Endothelial cell of umbilical vein (primary cell): Measurements from ENCODE around the gene RDH14. TPM values are rescaled to one million over a fixed set of nuclear protein-coding genes. Genes with fewer than 3 reads are reported as not detected.

Experiments
- BruUV-seq: library from RNA; stranded (reverse); fragments of 400-500 nt; replicated peaks from 2 replicates; lab custom pipeline; 2021; lab: Mats Ljungman, UMichigan
- CTCF ChIA-PET: fragments of 300-600, 350-600 bp; sonication (Branson Sonifier 250); formaldehyde crosslinking; loops from one replicate; lab custom pipeline; 2021; ENCODE audit warnings: antibody characterized with exemption, inconsistent platforms; lab: Charles Lee
- POLR2A ChIA-PET: fragments of 300-600, 350-600 bp; sonication (Branson Sonifier 250); formaldehyde crosslinking; loops from one replicate; lab custom pipeline; 2021; ENCODE audit warnings: antibody characterized with exemption, inconsistent platforms; lab: Charles Lee
- DNase-seq: peaks from one replicate; pipeline ENCODE4 v3.0.0-alpha.2; 2011; ENCODE audit warnings: low read depth, low spot score
- FAIRE-seq: peaks from 2 replicates; lab custom pipeline; 2011; peaks lifted over from hg19 to GRCh38; lab: Jason Lieb, UNC
- H2AFZ ChIP-seq: 2 replicates; pipeline ENCODE4 v1.6.0; 2012; ENCODE audit warnings: low read depth, low read length, control low read depth, inconsistent platforms
- H3K27ac ChIP-seq: 2 replicates; pipeline ENCODE4 v1.5.1; 2011; ENCODE audit warnings: low read depth, mild to moderate bottlenecking, control low read depth, low read length, moderate library complexity; ENCODE audit not compliant: insufficient read depth
- H3K27me3 ChIP-seq, 2 experiments: 2 replicates each; pipeline versions ENCODE4 v1.6.0 to v1.6.1; 2011; ENCODE audit warnings: low read length in 2 of 2, mixed read lengths in 1 of 2; ENCODE audit not compliant: control insufficient read depth in 2 of 2, insufficient read depth in 2 of 2
- H3K36me3 ChIP-seq, 2 experiments: 2 replicates in 1 of 2; 3 replicates in 1 of 2; pipeline ENCODE4 v1.5.1; 2011; ENCODE audit warnings: low read length in 2 of 2, mild to moderate bottlenecking in 1 of 2, moderate library complexity in 1 of 2; ENCODE audit not compliant: control insufficient read depth in 2 of 2, insufficient read depth in 2 of 2; ENCODE audit errors: extremely low read depth in 1 of 2
- H3K4me1 ChIP-seq: 3 replicates; pipeline ENCODE4 v1.5.1; 2011; ENCODE audit warnings: mild to moderate bottlenecking, low read length; ENCODE audit not compliant: control insufficient read depth, insufficient read depth; ENCODE audit errors: extremely low read depth
- H3K4me2 ChIP-seq: 2 replicates; pipeline ENCODE4 v1.6.1; 2011; ENCODE audit warnings: low read length, control low read depth, mixed read lengths; ENCODE audit not compliant: insufficient read depth
- H3K4me3 ChIP-seq, 3 experiments: fragments of 200-600 bp in 1 of 3; sonication (generic), shearing (Covaris generic) in 1 of 3; replicated peaks in 1 of 3; 2 replicates each; pipeline ENCODE4 v1.5.1; 2011 to 2016; ENCODE audit warnings: control low read depth in 3 of 3, low read length in 3 of 3, mild to moderate bottlenecking in 2 of 3, inconsistent platforms in 1 of 3, low read depth in 1 of 3, moderate library complexity in 1 of 3; ENCODE audit not compliant: insufficient read depth in 1 of 3
- H3K79me2 ChIP-seq: 2 replicates; pipeline ENCODE4 v1.6.0; 2012; ENCODE audit warnings: low read length, inconsistent platforms; ENCODE audit not compliant: control insufficient read depth, insufficient read depth
- H3K9ac ChIP-seq: replicated peaks from 2 replicates; pipeline ENCODE3; 2011; ENCODE audit warnings: low read length, control low read depth; ENCODE audit not compliant: insufficient read depth; ENCODE audit errors: extremely low read depth
- H3K9me1 ChIP-seq: replicated peaks from 3 replicates; pipeline ENCODE4 v1.6.0; 2011; ENCODE audit warnings: mild to moderate bottlenecking, low read length; ENCODE audit not compliant: control insufficient read depth, insufficient read depth; ENCODE audit errors: extremely low read depth
- H3K9me3 ChIP-seq: replicated peaks from 2 replicates; pipeline ENCODE4 v1.5.1; 2012; ENCODE audit warnings: low read length, inconsistent platforms; ENCODE audit not compliant: control insufficient read depth, insufficient read depth
- H4K20me1 ChIP-seq: replicated peaks from 2 replicates; pipeline ENCODE3; 2011; ENCODE audit warnings: mild to moderate bottlenecking, low read length; ENCODE audit not compliant: control insufficient read depth, insufficient read depth; ENCODE audit errors: extremely low read depth
- CTCF ChIP-seq, 2 donors: IDR thresholded peaks; 1 replicate in 1 of 2; 2 replicates in 1 of 2; pipeline ENCODE4 v1.5.1; 2011; ENCODE audit warnings: low read length in 2 of 2, mild to moderate bottlenecking in 2 of 2, moderate library complexity in 2 of 2, control low read depth in 1 of 2, inconsistent platforms in 1 of 2, low read depth in 1 of 2; ENCODE audit not compliant: insufficient read depth in 1 of 2; ENCODE audit errors: extremely low read depth in 1 of 2
- EZH2 ChIP-seq: IDR thresholded peaks from 2 replicates; pipeline ENCODE4 v1.6.1; 2012; ENCODE audit warnings: borderline replicate concordance, low read depth, mild to moderate bottlenecking, moderate library complexity, low read length, inconsistent platforms; ENCODE audit not compliant: severe bottlenecking
- FOS ChIP-seq: IDR thresholded peaks from 2 replicates; pipeline ENCODE4 v1.6.1; 2011; ENCODE audit warnings: mild to moderate bottlenecking, low read length, moderate library complexity, borderline replicate concordance; ENCODE audit not compliant: insufficient read depth
- GATA2 ChIP-seq: IDR thresholded peaks from 2 replicates; pipeline ENCODE4 v1.7.0; 2011; ENCODE audit warnings: low read depth, mild to moderate bottlenecking, moderate library complexity, mixed read lengths, low read length; ENCODE audit not compliant: insufficient read length, insufficient read depth
- JUN ChIP-seq: IDR thresholded peaks from 2 replicates; pipeline ENCODE4 v1.6.1; 2011; ENCODE audit warnings: borderline replicate concordance, low read depth; ENCODE audit not compliant: insufficient read length, insufficient read depth
- MAX ChIP-seq: IDR thresholded peaks from 2 replicates; pipeline ENCODE4 v1.6.1; 2011; ENCODE audit not compliant: insufficient read depth, insufficient read length
- MYC ChIP-seq: IDR thresholded peaks from one replicate; pipeline ENCODE4 v1.6.1; 2011; ENCODE audit warnings: mild to moderate bottlenecking, low read depth, low read length
- POLR2A ChIP-seq: IDR thresholded peaks from 2 replicates; pipeline ENCODE4 v1.6.1; 2012; ENCODE audit warnings: low read depth, mild to moderate bottlenecking, control low read depth, low read length
- POLR2AphosphoS5 ChIP-seq: IDR thresholded peaks from 2 replicates; pipeline ENCODE4 v1.6.1; 2012; ENCODE audit warnings: low read depth, mild to moderate bottlenecking, control low read depth, low read length, moderate library complexity; ENCODE audit not compliant: insufficient read depth
- dilution Hi-C: fragments of 300-500 bp; cut with MboI; formaldehyde crosslinking; loops from one replicate; pipeline ENCODE4 v1.15.0; 2019; ENCODE audit warnings: low sequenced_read_pairs; ENCODE audit not compliant: extremely low pct_ligation_motif_present
- intact Hi-C: fragments of 100-400 bp; cut with micrococcal nuclease; formaldehyde crosslinking; loops from one replicate; pipeline ENCODE4 v1.10.0; 2022
- polyA plus RNA-seq, 4 experiments: library from polyadenylated mRNA; depleted of rRNA in 3 of 4; stranded (reverse) in 3 of 4; unstranded in 1 of 4; fragments of >200 nt; gene quantifications; 2 replicates each; pipeline versions ENCODE4 v1.2.1 to v1.2.3, GENCODE V29; 2011 to 2012; ENCODE audit warnings: missing spikeins in 1 of 4
- total RNA-seq: library from RNA; stranded (reverse); gene quantifications from 2 replicates; pipeline ENCODE4 v1.2.3, GENCODE V29; 2021

The RDH14 gene
- total and polyA plus RNA-seq, 2 donors (not counting 3 experiments of a cell fraction or from before 2014, with no cell fraction given): 8.8 to 12.4 TPM

DNA sequence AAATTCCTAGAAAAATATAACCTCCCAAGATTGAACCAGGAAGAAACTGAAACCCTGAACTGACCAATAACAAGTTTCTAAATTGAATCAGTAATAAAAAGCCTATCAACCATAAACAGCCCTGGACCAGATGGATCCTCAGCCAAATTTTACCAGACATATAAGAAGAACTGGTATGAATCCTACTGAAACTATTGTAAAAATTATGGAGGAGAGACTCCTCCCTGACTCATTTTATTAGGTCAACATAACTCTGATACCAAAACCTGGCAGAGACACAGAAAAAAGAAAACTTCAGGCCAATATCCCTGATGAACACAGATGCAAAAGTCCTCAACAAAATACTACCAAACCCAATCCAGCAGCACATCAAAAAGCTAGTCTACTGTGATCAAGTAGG lies 17.6 kb upstream of the RDH14 start:
- CTCF ChIA-PET: no interaction called here
- FAIRE-seq: no peak
- Histone ChIP-seq H3K27me3 (no peaks in the 10 kb centered on the region), H3K9me3 (no peaks in the 10 kb centered on the region), H3K36me3 (no peaks in the 10 kb centered on the region), H3K9ac (no peak overlapping the region), H2AFZ (no peak overlapping the region), H3K4me3 (no peak overlapping the region), H4K20me1 (no peaks in the 10 kb centered on the region), H3K4me1 (no peaks in the 10 kb centered on the region), H3K27ac (no peak overlapping the region), H3K79me2 (no peaks in the 10 kb centered on the region), H3K4me2 (no peak overlapping the region), H3K9me1 (no peaks in the 10 kb centered on the region)
- dilution Hi-C loops (no loop called here), intact Hi-C loops (no loop called here)
- POLR2A ChIA-PET: no interaction called here
- no peak for DNase-seq
- no peak for TF ChIP-seq JUN
- TF ChIP-seq MYC: no peak
- no peak for TF ChIP-seq GATA2
- no peak for TF ChIP-seq POLR2AphosphoS5
- no peak for TF ChIP-seq POLR2A
- TF ChIP-seq FOS: no peak
- no peak for TF ChIP-seq EZH2
- no peak for TF ChIP-seq MAX
- no peak for TF ChIP-seq CTCF (IDR thresholded peaks at IDR 0.05; ENCODE audit: extremely low read depth in 1 of 2, insufficient read depth in 1 of 2, low read depth in 1 of 2, low read length in 2 of 2)
- BruUV-seq: no TSS peak
